Spinal cord (tissue), 10 donors: ENCODE results near the gene NRG3. TPM values are rescaled to one million over a fixed set of nuclear protein-coding genes. Genes with fewer than 3 reads are reported as not detected.

ENCODE experiments used
- DNase-seq, 6 donors: peaks; one replicate each; pipeline versions ENCODE4 v3.0.0 to v3.0.0-alpha.2; 2013 to 2015; ENCODE audit warnings: low spot score in 6 of 6, low read depth in 4 of 6
- H3K27ac ChIP-seq: one replicate; pipeline ENCODE4 v1.5.1; 2013; ENCODE audit warnings: low read depth, low read length, control low read depth
- H3K27me3 ChIP-seq: one replicate; pipeline ENCODE4 v1.6.1; 2013; ENCODE audit warnings: low read length; ENCODE audit not compliant: control insufficient read depth, insufficient read depth
- H3K36me3 ChIP-seq: one replicate; pipeline ENCODE4 v1.6.1; 2013; ENCODE audit warnings: low read length; ENCODE audit not compliant: control insufficient read depth, insufficient read depth
- H3K4me1 ChIP-seq: one replicate; pipeline ENCODE4 v1.6.1; 2013; ENCODE audit warnings: low read length; ENCODE audit not compliant: control insufficient read depth, insufficient read depth
- H3K4me3 ChIP-seq: one replicate; pipeline ENCODE4 v1.5.1; 2013; ENCODE audit warnings: low read depth, low read length, control low read depth
- H3K9me3 ChIP-seq: one replicate; pipeline ENCODE4 v1.6.1; 2013; ENCODE audit warnings: low read length; ENCODE audit not compliant: control insufficient read depth, insufficient read depth
- WGBS: methylation state at CpG from one replicate; pipeline ENCODE4 v1.1.5; 2013; ENCODE audit warnings: missing lambda C conversion rate; ENCODE audit not compliant: insufficient coverage; 5-methylcytosine and 5-hydroxymethylcytosine counted together
- polyA plus RNA-seq, 2 donors: library from polyadenylated mRNA; unstranded; fragments of 120-200 nt; gene quantifications; one replicate each; pipeline ENCODE4 v1.2.1, GENCODE V29; 2013; ENCODE audit not compliant: insufficient read length in 2 of 2
- total RNA-seq, 2 donors: library from RNA; depleted of rRNA in 1 of 2; stranded (reverse); fragments of 120-200 nt in 1 of 2; fragments of >200 nt in 1 of 2; gene quantifications; one replicate each; pipeline versions ENCODE4 v1.2.3 to v1.2.4, GENCODE V29; 2013 to 2014
- donor health status: healthy.

The NRG3 gene
- total and polyA plus RNA-seq, 4 donors, result 10.2 to 53.9 (median 33.6) TPM

DNA sequence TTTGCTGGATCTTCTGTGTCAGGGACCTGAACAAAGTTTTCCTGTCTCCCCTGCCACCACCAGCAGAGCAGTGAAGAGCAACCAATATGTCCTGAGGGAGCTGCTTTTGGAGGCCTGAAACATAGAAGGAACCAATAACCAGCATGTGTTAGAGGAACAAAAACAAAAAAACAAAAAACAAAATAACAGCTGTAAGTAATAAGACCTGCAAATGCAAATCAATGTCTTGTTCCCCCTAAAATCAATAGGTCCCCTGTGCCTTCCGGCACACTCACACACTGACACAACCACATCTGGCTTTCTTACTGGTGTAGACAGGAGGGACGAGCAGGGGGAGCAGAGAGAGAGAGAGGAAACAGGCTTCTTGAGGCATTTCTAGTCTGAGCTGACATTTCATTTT lies 94.1 kb downstream of the NRG3 start:
- Histone ChIP-seq H3K9me3 (peaks cover 4% of the 10 kb centered on the region), H3K27ac (no peak overlapping the region), H3K27me3 (no peaks in the 10 kb centered on the region), H3K4me1 (peaks cover 5% of the 10 kb centered on the region), H3K36me3 (no peaks in the 10 kb centered on the region), H3K4me3 (no peak overlapping the region)
- peak in 1 of 6 donors; percentile 17 for DNase-seq
- WGBS, result no CpG with 5 or more reads among the region's 2 CpGs

DNA sequence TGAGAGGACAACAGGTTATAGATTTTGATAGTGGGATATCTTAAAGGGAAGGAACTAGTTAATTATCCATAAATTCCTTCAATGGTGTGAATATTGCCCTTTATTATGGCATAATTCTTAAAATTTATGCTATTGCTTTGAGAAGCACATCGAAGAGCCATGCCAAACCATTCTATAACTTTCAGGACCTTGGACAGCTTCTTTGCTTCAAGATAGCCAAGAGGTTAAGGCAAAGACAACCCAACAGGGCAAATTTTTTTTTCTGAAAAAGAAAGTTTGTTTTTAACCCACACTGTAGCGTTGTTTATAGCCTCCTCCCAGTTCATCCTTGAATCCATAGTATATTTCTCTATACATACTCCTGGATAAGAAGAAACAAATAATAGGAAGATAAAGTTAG lies 103.2 kb downstream of the NRG3 start:
- H3K4me3 ChIP-seq, result no peak overlapping the region
- no peaks in the 10 kb centered on the region for H3K9me3 ChIP-seq
- no peaks in the 10 kb centered on the region for H3K36me3 ChIP-seq
- no peak overlapping the region for H3K27ac ChIP-seq
- no peaks in the 10 kb centered on the region for H3K27me3 ChIP-seq
- H3K4me1 ChIP-seq, result no peaks in the 10 kb centered on the region
- DNase-seq, result peak in 2 of 6 donors; percentile 19 to 43
- WGBS, result no CpG with 5 or more reads among the region's 2 CpGs

DNA sequence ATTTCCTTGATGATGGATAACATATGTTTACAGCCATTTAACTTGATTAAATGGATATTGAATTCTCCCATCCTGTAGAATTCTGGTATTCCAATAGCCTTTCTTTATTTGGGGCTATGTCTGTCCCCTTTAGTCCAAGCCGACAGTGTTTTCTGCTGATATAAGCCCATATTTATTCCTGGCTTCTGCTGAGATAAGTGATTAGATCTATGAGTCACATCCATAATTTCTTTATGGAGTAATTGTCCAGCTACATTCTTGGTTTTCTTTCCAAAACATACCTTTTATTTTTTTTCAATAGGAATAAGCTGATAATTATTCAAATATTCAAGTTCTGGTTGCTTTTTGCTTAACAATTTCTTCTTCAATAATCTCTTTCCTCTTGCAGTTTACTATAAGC lies 106.7 kb downstream of the NRG3 start:
- Histone ChIP-seq H3K27me3 (no peaks in the 10 kb centered on the region), H3K9me3 (no peaks in the 10 kb centered on the region), H3K4me3 (no peak overlapping the region), H3K4me1 (no peaks in the 10 kb centered on the region), H3K36me3 (no peaks in the 10 kb centered on the region), H3K27ac (no peak overlapping the region)
- no peak for DNase-seq
- no CpG with 5 or more reads among the region's 1 CpG for WGBS

DNA sequence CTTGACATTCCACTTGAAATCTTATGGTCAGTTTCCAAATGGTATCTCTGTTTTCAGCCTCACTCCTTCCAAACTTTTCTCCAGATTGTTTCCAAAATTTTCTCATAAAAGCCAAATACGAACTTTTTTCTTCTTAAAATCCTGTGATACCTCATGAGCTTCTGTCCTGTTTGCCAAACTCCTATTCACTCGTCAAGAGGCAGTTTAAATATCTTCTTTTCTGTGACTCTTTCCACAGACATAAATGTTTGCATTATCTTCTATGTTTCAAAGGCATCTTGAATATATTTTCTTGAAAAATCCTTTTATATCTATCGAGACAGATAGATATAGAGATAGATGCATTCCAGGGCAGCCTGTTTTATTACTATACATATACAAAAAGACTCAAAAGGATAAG lies 109.4 kb downstream of the NRG3 start:
- Histone ChIP-seq H3K27me3 (no peaks in the 10 kb centered on the region), H3K4me1 (no peaks in the 10 kb centered on the region), H3K9me3 (no peaks in the 10 kb centered on the region), H3K4me3 (no peak overlapping the region), H3K36me3 (no peaks in the 10 kb centered on the region), H3K27ac (no peak overlapping the region)
- 86% methylated on average over 2 of the region's 3 CpGs for WGBS
- no peak for DNase-seq

DNA sequence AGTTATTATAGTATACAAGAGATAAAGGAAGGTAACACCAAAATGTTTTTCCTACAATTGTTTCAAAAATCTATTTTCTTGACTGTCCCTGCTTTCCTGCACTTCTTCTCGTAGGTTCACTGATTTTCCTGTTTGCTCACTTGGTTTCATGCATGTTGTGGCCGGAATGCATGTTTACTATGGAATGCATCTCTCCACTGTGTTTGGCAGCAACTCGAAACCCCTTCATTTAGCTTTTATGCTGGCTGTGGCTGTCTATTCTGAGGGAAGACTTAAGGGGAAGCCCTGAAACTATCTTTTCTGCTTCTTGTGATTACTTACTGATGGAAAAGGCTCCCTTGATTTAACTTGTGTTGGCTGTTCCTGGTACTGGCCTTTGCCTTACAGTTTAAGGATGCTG lies 120.3 kb downstream of the NRG3 start:
- peak in 1 of 6 donors; percentile 3 for DNase-seq
- no peaks in the 10 kb centered on the region for H3K9me3 ChIP-seq
- no peak overlapping the region for H3K27ac ChIP-seq
- H3K4me3 ChIP-seq, result no peak overlapping the region
- no peaks in the 10 kb centered on the region for H3K4me1 ChIP-seq
- H3K36me3 ChIP-seq, result no peaks in the 10 kb centered on the region
- H3K27me3 ChIP-seq, result no peaks in the 10 kb centered on the region
- 59% methylated on average over 2 of the region's 3 CpGs for WGBS

DNA sequence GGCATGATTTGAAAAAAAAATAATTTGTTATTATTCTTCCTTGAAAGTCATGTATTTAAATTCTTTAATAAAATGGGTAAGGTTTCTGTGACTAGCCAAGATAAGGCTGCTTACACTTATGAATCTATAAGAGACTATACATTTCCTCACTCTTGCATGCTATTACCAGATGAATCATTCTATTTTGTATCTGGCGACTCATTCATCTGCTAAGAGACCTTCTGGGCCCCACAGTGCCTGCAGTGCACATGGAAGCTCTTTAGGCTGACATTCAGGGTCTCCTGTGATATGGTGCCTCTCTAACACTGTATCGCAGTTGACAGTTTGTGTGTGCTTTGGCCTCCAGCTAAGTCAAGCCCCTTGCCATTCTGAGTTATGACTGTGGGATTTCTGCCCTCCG lies 121.9 kb downstream of the NRG3 start:
- Histone ChIP-seq H3K27me3 (no peaks in the 10 kb centered on the region), H3K36me3 (no peaks in the 10 kb centered on the region), H3K4me3 (no peak overlapping the region), H3K9me3 (no peaks in the 10 kb centered on the region), H3K4me1 (no peaks in the 10 kb centered on the region), H3K27ac (no peak overlapping the region)
- WGBS, result 77% methylated on average over 3 of the region's 3 CpGs
- DNase-seq, result no peak

DNA sequence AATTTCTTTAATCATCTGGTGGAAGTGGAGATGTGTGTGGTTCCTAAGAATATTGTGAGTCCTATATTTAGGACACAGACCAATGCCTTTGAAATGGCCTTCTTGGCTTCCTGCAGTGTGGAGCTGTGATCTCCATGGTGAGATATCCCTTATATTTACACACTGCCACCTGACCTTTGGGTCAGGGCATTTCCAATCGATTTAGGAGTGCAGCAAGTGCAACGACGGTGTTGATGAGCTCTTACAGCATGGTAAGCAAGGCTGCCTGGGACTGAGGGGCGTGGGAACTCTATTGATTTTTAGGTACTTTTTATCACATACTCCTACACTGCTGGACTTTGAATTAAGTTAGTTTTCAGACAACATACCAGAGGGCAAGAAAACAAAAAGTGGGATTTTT lies 146.0 kb downstream of the NRG3 start:
- DNase-seq, result no peak
- 42% methylated on average over 3 of the region's 4 CpGs for WGBS
- Histone ChIP-seq H3K4me3 (no peak overlapping the region), H3K36me3 (no peaks in the 10 kb centered on the region), H3K27me3 (no peaks in the 10 kb centered on the region), H3K9me3 (peaks cover 2% of the 10 kb centered on the region), H3K4me1 (no peaks in the 10 kb centered on the region), H3K27ac (no peak overlapping the region)

DNA sequence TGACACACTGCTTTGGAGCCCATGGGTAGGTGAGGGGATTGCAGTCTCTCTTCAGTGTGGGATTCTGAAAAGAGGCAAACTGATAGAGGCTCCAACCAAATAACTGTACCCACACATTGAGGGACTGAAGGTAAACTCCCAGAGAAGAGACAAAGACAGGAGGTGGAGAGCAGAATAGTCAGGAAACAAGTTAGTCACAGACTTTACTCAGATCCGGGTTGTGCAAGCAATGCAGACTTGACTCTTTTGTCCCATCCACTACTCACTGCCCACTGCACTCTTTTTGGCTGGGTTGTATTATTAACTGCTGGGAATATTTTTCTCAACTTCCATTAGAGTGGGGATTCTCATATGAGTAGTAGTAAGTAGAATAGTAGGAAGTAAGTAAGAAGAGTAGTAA lies 152.7 kb downstream of the NRG3 start:
- Histone ChIP-seq H3K9me3 (no peaks in the 10 kb centered on the region), H3K36me3 (no peaks in the 10 kb centered on the region), H3K27me3 (no peaks in the 10 kb centered on the region), H3K27ac (no peak overlapping the region), H3K4me1 (no peaks in the 10 kb centered on the region), H3K4me3 (no peak overlapping the region)
- DNase-seq, result no peak
- no CpG with 5 or more reads among the region's 1 CpG for WGBS

DNA sequence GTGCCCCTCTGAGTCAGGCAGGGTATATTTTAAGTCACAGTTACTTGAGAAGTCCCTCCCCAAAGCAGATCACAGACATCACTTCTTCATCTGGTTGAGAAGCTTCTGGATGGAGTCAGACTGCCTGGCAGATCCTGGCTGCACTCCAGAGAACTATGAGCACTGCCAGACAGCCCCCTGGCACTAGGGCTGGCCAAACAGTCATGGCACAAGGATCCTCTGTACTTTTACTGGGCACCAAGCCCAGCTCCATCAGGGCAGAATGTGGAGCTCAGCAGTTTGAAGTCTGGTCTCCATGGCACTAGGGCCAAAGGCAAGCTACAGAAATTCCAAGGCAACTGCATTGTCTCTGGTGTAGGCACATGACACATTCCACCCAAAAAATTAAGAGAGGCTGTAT lies 162.1 kb downstream of the NRG3 start:
- Histone ChIP-seq H3K27ac (peak overlapping the region; percentile 50), H3K9me3 (no peaks in the 10 kb centered on the region), H3K4me3 (no peak overlapping the region), H3K27me3 (no peaks in the 10 kb centered on the region), H3K36me3 (no peaks in the 10 kb centered on the region), H3K4me1 (no peaks in the 10 kb centered on the region)
- peak; percentile 75 to 98 (median 84) for DNase-seq

DNA sequence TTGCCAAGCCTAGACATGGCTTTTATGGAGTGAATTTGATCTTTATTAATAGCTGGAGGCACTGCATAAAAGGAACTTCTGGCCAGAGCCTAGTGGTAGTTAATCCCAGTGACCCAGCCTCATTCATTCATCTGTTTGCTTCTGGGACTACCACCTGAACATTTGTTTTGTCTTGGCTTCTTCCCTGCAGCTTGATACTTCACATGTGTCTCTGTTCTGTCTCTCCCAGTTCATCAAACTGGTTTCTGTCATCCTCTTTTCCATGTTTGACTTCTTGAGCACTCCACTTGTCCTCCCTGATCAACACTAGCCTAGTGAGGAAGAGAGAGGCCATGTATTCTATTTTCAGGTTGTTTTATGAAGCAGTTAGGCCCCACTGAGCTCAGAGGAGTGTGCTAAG lies 163.6 kb downstream of the NRG3 start:
- no peaks in the 10 kb centered on the region for H3K36me3 ChIP-seq
- H3K4me1 ChIP-seq, result no peaks in the 10 kb centered on the region
- H3K4me3 ChIP-seq, result no peak overlapping the region
- DNase-seq, result no peak
- H3K27ac ChIP-seq, result no peak overlapping the region
- no peaks in the 10 kb centered on the region for H3K9me3 ChIP-seq
- H3K27me3 ChIP-seq, result no peaks in the 10 kb centered on the region
